ENCODE measurements around the gene PLN.
A peak's percentile ranks its signal among the peaks of the same experiment; 100 is the strongest.

PLN gene

DNA sequence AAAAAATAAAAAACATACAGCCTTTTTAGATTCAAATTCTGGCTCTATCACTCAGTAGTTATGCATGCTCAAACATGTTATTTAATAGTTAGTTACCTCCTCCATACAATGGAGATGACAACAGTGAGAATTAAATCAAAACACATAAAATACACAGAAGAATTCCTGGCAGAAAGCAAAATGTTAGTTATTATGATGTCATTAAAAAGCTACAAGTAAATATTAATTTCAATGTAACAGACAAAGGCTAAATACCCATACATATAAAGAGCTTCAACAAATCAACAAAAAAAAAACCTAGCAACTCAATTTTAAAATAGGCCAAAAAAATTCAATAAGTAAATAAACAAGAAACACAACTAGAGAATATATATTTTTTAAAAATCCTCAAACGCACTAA is 21.4 kb downstream of the PLN start:
- DNase-seq = no peak
- intact Hi-C loops (cut with DNase I) = no loop called here

DNA sequence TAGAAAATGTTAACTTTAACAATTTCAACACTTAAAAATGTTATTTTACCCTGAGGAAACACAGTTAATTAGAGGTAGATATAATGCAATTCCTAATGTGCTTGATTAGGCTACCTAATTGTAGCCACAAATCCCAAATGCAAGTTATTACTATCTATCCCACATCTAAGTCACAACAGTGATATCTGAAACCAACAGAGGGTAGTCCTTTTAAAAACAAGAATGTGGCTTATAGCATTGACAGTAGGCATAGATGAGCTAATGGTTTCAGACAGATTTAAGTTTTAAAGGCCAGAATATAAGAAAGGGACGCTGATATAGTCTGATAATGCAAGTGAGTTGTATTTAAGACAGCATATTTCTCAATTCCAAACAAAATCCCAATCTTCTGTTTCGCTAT is 23.0 kb downstream of the PLN start:
- no peak for DNase-seq
- intact Hi-C loops (cut with DNase I) = no loop called here

DNA sequence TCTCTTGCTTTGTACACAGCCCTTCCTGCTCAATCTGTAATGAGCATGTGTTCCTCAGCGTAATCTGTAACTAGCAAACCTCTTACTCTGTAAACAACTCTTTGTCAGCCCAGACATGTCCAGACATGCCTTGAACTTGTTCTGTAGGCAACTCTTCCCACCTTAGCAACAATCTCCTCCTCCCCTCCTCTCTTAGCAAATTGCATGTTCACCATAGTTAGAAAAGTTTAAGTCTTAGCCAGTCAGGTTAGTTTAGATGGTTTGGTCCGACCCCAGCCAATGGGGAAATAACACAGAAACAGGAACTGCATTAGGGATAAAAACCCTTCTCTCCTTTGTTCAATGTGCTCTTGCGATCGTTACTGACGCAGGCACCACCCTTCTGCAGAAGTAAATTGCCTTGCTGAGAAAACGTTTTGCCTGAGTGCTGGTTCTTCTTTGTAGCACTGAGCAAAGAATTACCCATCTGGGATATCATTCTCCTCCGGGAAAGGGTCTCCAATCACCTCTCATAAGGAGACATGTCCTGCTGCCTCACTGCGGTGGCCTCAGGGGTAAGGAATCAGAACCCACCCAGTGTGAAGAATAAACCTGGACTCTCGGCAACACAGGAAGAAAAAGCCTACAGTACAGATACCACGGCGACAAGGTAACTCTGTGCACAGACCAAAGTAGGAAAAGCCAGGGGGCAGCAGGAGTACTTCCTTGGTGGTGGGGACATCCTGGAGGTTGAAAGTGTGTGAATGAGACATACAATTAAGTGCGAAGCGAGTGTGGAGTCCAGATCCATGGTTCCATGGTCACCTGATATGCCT is 26.2 kb downstream of the PLN start:
- intact Hi-C loops (cut with DNase I) = no loop called here
- no peak for DNase-seq

DNA sequence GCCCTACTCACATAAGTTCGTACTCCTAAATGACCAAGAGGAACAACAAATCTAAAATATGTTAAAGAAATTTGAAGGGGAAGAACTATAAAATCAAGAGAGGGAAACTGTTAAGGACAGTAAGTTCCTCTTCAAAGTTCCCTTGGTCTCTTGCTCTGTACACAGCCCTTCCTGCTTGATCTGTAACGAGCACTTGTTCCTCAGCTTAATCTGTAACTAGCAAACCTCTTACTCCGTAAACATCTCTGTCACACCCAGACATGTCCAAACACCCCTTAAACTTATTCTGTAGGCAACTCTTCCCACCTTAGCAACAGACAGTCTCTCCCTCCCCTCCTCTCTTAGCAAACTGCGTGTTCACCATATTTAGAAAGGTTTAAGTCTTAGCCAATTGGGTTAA is 29.9 kb downstream of the PLN start:
- no peak for DNase-seq
- intact Hi-C loops (cut with DNase I) = no loop called here

DNA sequence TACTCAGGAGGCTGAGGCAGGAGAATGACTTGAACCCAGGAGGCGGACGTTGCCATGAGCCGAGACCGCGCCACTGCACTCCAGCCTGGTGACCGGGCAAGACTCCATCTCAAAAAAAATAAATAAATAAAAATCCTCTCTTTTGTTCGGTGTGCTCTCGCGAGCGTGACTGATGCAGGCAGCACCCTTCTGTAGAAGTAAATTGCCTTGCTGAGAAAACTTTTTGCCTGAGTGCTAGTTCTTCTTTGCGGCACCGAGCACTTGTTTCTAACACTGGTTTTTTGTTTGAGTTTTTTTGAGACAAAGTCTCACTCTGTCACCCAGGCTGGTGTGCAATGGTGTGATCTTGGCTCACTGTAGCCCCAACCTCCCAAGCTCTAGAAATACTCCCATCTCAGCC is 30.5 kb downstream of the PLN start:
- DNase-seq = no peak
- intact Hi-C loops (cut with DNase I) = no loop called here

DNA sequence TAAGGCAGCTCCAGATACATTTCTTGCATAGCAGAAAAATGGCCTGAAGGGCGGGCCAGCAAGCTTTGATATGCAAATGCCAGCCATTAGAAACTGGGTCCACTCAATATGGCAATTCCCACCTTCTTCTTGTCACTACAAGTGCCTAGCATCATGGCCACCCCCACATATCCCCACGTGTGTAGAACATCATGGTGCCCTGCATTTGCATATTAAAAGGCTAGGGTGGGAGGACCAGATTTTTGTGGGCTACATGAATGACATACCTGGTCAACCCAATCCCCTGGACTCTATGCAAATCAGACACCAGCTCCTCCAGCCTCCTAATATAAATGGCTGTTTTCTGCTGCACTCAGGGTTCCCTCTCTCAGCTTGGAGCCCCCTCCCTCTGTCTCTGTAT is 31.7 kb downstream of the PLN start:
- no peak for DNase-seq
- intact Hi-C loops (cut with DNase I) = loop anchor here (10.0 kb wide), 1 partner anchor 295 kb away; no protein-coding TSS in a partner anchor

DNA sequence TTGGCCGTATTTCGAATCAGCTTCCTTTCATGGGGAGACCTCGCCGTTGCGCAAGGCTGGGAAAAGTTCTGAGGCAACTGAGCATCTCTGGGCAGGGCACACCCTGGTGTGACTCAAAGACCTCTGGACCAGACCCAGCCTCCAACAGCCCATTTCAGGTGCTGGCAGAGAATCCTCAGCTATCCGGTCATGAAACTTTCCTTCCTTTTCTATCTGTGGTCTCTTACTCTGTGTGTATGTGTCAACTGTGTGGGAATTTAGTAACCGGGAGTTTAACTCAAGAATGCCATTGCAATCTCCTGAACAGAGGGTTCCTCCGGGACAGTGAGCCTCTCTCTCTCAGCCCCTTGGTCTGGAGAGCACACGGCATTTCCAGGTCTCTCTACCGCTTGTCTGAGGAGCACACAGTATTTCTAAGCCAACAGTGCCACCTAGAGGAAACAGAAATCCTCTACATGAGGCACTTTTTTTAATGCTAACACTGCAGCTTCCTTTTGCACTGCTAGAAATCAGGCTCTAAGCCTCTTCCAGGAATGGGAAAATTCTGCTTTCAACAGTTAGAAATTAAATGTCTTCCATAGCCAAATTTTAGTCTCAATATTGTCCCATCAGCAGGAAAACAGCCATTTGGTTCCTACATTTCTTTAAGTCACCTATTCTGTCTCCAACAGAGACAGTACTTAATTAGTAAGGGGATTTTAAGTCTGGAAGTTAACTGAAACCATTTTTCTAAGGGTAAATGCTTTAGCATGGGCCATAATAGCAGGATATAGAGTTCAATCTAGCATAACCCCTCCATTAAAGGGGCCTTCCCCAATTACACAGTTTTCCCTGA is 32.7 kb downstream of the PLN start:
- intact Hi-C loops (cut with DNase I) = loop anchor here (10.0 kb wide), 1 partner anchor 296 kb away; no protein-coding TSS in a partner anchor
- peak in 25 of 42 donors; percentile 13 to 79 (median 49) for DNase-seq

DNA sequence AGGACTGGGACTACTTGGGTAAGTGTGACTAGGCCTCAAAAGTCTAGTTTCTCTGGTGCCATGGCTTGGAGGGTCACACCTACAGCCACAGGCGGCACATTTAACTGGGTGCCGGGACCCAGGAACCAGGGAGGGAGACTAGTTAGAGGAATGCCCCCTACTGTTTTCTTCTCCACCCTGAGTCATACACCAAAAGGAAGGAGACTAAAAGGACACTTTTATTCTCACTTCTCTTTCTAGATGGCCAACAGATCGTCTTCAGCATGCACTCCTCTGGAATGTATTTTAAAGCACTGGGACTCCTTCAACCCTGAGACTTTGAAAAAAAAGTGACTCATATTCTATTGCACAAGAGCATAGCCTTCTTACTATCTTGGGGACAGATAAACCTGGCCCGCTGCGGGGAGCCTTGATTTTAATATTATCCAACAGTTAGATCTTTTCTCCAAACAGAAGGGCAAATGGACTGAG is 33.4 kb downstream of the PLN start:
- intact Hi-C loops (cut with DNase I) = loop anchor here (10.0 kb wide), 1 partner anchor 297 kb away; no protein-coding TSS in a partner anchor
- peak in 2 of 42 donors; percentile 19 to 45 for DNase-seq

DNA sequence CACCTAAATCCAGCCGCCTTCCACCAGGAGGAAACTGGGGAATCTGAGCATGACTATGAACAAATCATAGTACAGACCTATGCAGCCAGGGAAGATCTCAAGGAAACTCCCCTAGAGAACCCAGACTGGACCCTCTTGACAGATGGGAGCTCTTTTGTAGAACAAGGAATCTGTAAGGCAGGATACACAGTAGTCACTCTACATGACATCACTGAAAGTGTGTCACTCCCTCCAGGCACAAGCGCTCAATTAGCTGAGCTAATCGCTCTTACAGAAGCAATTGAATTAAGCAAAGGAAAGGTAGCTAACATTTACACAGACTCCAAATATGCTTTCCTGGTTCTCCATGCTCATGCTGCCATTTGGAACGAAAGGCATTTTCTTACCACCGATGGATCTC is 36.8 kb downstream of the PLN start:
- no peak for DNase-seq
- intact Hi-C loops (cut with DNase I) = loop anchor here (10.0 kb wide), 1 partner anchor 300 kb away; no protein-coding TSS in a partner anchor

DNA sequence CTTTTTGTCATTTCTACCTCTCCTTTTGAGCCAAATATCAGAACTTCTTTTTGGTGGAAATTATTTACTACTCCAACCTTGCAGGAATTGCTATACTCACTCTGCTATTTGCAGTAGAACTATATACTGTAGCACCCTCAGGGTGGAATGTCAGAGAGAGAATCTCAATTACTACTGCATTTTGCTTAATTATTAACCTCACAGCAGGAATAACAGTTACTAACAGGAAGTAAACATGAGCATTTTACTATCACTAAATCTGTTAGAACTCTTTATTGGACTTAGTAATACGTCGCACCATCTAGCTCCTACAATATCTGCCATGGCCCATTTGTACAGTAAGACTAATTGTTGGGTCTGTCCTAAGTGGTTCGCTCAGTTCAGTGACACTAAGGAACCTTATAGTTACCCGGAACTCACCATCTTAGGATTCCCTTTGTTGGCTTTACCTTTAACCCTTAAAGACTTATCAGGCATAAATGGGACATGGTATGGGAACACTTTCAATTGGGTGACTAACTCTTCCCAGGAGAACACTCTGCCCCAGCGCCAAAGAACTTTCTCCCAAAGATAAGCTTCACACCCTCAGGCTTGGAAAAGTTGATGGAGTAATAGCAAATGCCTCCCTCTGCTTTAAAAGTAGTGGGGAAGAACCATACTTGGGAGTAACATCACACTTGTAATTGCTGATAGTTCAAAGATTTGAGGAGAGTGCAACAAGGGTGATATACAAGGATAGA is 38.8 kb downstream of the PLN start:
- no peak for DNase-seq
- intact Hi-C loops (cut with DNase I) = loop anchor here (10.0 kb wide), 1 partner anchor 302 kb away; no protein-coding TSS in a partner anchor

DNA sequence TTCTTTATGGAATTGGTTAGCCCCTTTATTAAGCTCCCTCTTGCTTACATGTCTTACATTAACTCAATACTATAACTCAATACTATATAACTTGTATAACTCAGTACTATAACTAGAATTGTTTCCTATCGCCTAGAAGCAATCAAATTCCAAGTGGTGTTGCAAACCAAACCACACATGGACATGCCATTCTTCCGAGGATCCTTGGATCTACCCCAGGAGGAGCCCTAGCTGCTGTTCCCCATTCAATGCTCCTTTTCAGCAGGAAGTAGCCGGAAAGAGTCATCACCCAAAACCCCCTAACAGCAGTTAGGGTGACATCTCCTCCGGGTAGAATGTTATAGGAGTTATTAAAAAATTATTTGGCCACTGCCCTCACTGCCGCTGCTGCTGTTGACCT is 40.5 kb downstream of the PLN start:
- no peak for DNase-seq
- intact Hi-C loops (cut with DNase I) = loop anchor here (10.0 kb wide), 1 partner anchor 304 kb away; no protein-coding TSS in a partner anchor

DNA sequence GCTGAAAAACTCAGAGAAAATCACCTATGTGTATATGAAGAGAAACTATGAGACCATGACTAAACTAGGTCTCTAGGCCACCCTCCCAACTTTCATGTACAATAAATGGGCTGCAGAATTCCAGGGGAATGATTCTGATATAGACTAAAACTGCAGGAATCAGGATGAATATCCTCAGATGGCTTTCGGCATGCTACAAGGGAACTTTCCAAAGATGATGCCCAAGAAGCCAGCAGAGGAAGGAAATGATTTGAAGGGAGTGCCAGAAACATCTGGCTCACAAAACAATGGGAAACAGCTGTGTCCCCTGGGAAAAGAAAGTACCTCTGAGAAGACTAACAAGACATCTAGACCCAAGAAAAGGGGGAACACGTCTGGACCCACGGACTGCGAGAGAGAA is 41.1 kb downstream of the PLN start:
- DNase-seq = no peak
- intact Hi-C loops (cut with DNase I) = loop anchor here (10.0 kb wide), 1 partner anchor 304 kb away; no protein-coding TSS in a partner anchor

DNA sequence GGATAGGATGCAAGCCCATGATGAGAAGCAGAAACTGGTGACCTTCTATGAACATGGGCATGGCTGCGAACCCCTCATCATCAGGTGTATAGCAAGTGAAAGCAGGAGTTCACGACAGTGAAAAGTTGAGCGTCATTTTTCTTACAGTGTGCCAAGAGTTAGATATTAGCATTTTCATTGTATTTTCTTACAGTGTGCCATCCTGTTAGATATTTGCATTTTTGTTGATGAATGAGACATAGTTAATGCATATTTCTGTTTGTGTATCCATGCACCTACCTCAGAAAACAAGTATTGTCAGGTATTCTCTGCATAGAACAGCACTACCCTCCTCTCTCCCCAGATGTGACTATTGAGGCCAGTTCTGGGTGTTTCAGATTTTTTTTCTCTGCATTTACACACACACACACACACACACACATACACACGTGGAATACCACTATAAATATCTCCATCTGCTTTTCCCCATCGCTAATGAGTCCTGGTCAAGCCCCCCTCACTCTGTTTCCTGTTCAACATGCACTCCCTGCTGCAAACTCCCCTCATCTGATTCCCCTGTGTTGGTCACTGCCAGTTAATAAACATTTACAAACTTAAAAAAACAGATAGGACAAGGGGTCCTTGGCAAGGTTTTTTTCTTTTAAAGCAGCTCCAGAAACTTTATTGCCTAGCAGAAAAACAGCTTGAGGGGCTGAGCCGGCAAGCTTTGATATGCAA is 41.7 kb downstream of the PLN start:
- intact Hi-C loops (cut with DNase I) = loop anchor here (10.0 kb wide), 1 partner anchor 305 kb away; no protein-coding TSS in a partner anchor
- DNase-seq = no peak

DNA sequence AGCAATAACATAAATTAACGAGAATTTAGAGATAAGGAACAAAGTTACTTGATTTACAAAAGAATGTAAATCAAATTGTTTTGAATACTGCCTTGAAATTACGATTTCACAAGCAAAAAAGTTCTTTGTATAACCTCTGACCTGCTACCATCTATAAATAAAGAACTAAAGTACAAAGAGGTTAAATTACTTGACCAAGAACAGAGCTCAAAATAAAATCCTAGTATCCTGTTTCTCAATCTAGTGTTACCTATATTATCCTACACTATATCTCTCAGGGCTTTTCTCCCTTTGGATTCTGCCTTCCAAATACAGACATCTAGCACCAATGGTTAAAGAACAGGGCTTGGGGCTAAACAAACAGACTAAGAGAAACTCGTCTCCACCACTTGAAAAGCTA is 43.8 kb downstream of the PLN start:
- intact Hi-C loops (cut with DNase I) = no loop called here

DNA sequence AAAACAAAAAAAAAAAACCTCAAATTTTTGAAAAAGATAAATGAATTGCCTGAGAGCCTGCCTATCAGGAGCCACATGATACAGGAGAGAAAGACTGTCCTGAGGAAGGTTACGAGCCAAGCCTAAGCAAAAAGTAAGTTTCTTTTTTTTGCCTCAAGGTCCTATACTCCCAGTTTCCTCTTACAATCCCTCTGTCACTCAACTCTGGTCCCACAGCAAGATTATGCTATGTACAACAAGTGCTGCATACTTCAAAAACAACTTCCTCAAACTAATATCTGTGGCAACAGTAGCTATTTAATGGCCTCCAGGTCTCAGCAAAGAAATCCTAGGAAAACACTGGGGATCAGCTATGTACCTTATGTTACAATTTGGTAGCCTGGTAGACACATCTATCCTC is 46.8 kb downstream of the PLN start:
- intact Hi-C loops (cut with DNase I) = no loop called here
- no peak for DNase-seq

More for the DNA sequence above, 43.8 kb downstream of the PLN start:
- DNase-seq = no peak

DNA sequence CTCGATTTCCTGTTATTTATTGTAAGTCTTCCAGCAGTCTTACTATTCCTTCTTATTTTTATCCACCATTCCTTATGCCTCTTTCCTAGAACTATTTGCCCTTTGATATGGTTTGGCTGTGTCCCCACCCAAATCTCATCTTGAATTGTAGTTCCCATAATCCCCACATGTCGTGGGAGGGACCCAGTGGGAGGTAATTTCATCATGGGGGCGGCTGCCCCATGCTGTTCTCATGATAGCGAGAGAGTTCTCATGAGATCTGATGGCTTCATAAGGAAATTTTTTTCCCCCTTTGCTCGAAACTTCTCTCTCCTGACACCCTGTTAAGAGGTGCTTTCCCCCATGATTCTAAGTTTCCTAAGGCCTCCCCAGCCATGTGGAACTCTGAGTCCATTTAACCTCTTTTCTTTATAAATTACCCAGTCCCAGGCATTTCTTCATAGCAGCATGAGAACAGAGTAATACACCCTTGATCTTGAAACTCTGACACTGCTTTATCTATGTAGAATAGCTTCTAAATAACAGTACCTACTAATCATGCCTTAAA is 48.8 kb downstream of the PLN start:
- DNase-seq = no peak
- intact Hi-C loops (cut with DNase I) = no loop called here

DNA sequence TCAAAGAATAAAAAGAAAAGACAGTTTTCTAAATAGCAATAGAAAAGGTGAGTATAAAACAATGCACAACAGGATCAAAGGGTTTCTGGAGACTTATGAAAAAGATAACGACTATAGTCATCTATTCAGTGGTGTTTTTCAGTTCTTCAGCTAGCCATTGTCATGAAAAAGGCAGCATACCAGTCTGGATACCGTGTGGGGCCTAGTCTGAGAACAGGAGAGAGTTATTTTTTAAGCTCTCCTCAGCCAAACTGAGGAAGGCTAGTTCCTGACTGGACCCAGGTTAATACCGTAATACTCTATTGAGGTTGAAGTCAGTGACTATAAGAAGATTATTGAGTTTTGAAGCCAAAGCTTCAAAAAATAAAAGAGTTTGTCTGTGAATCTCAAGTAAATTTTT is 49.5 kb downstream of the PLN start:
- intact Hi-C loops (cut with DNase I) = no loop called here
- DNase-seq = no peak

DNA sequence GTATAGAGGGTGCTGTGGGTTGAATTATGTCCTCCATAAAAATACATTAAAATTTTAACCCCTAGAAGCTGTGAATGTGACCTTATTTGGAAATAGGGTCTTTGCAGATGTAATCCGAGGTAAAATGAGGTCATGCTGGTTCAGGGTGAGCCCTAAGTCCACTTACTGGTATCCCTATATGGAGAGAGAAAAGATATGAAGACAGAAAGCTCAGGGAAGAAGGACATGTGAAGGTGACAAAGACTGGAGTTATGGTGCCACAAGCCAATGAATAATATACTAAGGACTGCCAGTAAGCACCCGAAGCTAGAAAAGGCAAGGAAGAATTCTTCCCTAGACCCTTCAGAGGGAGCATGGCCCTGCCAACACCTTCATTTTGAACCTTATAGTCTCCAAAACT is 50.2 kb downstream of the PLN start:
- DNase-seq = no peak
- intact Hi-C loops (cut with DNase I) = no loop called here

Measured in head of caudate nucleus (tissue), 42 donors.